ENCODE data around the gene FNIP2. TPM values are rescaled to one million over a fixed set of nuclear protein-coding genes. Genes with fewer than 3 reads are reported as not detected.

FNIP2 gene
- total RNA-seq (2022) (12.4 and 15.8 TPM in 2 replicates), Bru-seq, nascent RNA (percentile 67 among the genes with signal in this experiment), BruChase-seq, experiment 1, labeled RNA remaining after a 2-hour chase (percentile 63 among the genes with signal in this experiment), BruChase-seq, experiment 2, labeled RNA remaining after a 6-hour chase (percentile 61 among the genes with signal in this experiment)
- long read RNA-seq, full-length matches to known transcripts: 4 of 11 reads
- long read RNA-seq, partial matches to known transcripts: 3 of 11 reads
- long read RNA-seq, other reads (novel, unspliced or antisense): 4 of 11 reads

- Mint-ChIP-seq H3K36me3 (ENCODE audit: insufficient read depth, unreplicated experiment) (no peaks in the 10 kb centered on the region), H3K27me3 (ENCODE audit: insufficient read depth, unreplicated experiment) (no peaks in the 10 kb centered on the region), H3K4me3 (ENCODE audit: unreplicated experiment) (peak within 1 kb of the TSS; percentile 95), H3K27ac (ENCODE audit: unreplicated experiment) (peak within 1 kb of the TSS; percentile 73), H3K4me1 (ENCODE audit: low read depth, unreplicated experiment) (peaks cover 6% of the 10 kb centered on the region), H3K9me3 (ENCODE audit: unreplicated experiment) (no peaks in the 10 kb centered on the region)
- Histone ChIP-seq H3K27me3 (replicated peaks; ENCODE audit: control insufficient read depth, insufficient read depth, low read length) (no peaks in the 10 kb centered on the region), H3K9me3 (no peaks in the 10 kb centered on the region), H3K4me1 (peaks cover 9% of the 10 kb centered on the region), H3K4me3 (ENCODE audit: low read depth, low read length) (peak within 1 kb of the TSS; percentile 90), H3K36me3 (ENCODE audit: control insufficient read depth, insufficient read depth, low read length) (no peaks in the 10 kb centered on the region)
- CTCF ChIA-PET: interaction anchor here (0.6 kb wide), 1 partner anchor 13 kb away, joined by 4 read pairs; no protein-coding TSS in a partner anchor
- peak; percentile 68 to 85 for DNase-seq
- TF ChIP-seq, protein P1, sequence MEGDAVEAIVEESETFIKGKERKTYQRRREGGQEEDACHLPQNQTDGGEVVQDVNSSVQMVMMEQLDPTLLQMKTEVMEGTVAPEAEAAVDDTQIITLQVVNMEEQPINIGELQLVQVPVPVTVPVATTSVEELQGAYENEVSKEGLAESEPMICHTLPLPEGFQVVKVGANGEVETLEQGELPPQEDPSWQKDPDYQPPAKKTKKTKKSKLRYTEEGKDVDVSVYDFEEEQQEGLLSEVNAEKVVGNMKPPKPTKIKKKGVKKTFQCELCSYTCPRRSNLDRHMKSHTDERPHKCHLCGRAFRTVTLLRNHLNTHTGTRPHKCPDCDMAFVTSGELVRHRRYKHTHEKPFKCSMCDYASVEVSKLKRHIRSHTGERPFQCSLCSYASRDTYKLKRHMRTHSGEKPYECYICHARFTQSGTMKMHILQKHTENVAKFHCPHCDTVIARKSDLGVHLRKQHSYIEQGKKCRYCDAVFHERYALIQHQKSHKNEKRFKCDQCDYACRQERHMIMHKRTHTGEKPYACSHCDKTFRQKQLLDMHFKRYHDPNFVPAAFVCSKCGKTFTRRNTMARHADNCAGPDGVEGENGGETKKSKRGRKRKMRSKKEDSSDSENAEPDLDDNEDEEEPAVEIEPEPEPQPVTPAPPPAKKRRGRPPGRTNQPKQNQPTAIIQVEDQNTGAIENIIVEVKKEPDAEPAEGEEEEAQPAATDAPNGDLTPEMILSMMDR (IDR thresholded peaks at IDR 0.05; ENCODE audit: insufficient read depth in 1 of 2, low read depth in 1 of 2, low read length in 1 of 2, severe bottlenecking in 1 of 2, unreplicated experiment in 1 of 2): no peak
- POLR2A ChIA-PET: interaction anchor here (1.2 kb wide), 1 partner anchor 14 kb away, joined by 5 read pairs; no protein-coding TSS in a partner anchor
- BruUV-seq (replicated peaks): no TSS peak
- intact Hi-C loops (cut with micrococcal nuclease; ENCODE audit: unreplicated experiment): loop anchor here (1.0 to 5.0 kb wide), 6 partner anchors 8 to 83 kb away; partner anchors contain the start of gene PPID
These were observed at the start of gene FNIP2 for GRCh38 chr4:158768555-158769174. Gene FNIP2, plus strand, starts transcription at chr4:158769026. Its CDS starts 187 bp downstream, at chr4:158769213.

- TF ChIP-seq, protein P1 (IDR thresholded peaks at IDR 0.05; ENCODE audit: insufficient read depth in 1 of 2, low read depth in 1 of 2, low read length in 1 of 2, severe bottlenecking in 1 of 2, unreplicated experiment in 1 of 2): no peak
- intact Hi-C loops (cut with micrococcal nuclease; ENCODE audit: unreplicated experiment): loop anchor here (1.0 to 2.0 kb wide), 6 partner anchors 47 to 725 kb away; partner anchors contain the start of genes ETFDH, FNIP2 and RAPGEF2
- H3K9me3 Mint-ChIP-seq (ENCODE audit: unreplicated experiment): no peaks in the 10 kb centered on the region
- Histone ChIP-seq H3K9me3 (no peaks in the 10 kb centered on the region), H3K36me3 (ENCODE audit: control insufficient read depth, insufficient read depth, low read length) (no peaks in the 10 kb centered on the region), H3K27me3 (replicated peaks; ENCODE audit: control insufficient read depth, insufficient read depth, low read length) (no peaks in the 10 kb centered on the region), H3K4me1 (peaks cover 6% of the 10 kb centered on the region), H3K4me3 (ENCODE audit: low read depth, low read length) (peak overlapping the region; percentile 68)
- peaks cover 9% of the 10 kb centered on the region for H3K4me1 Mint-ChIP-seq (ENCODE audit: low read depth, unreplicated experiment)
- ChIA-PET CTCF (no interaction called here), POLR2A (interaction anchor here (1.0 kb wide), 1 partner anchor 124 kb away, joined by 3 read pairs; no protein-coding TSS in a partner anchor)
- peak overlapping the region; percentile 90 for H3K4me3 Mint-ChIP-seq (ENCODE audit: unreplicated experiment)
- peak overlapping the region; percentile 95 for H3K27ac Mint-ChIP-seq (ENCODE audit: unreplicated experiment)
- H3K27me3 Mint-ChIP-seq (ENCODE audit: insufficient read depth, unreplicated experiment): no peaks in the 10 kb centered on the region
- no peak for DNase-seq
- no TSS peak for BruUV-seq (replicated peaks)
- H3K36me3 Mint-ChIP-seq (ENCODE audit: insufficient read depth, unreplicated experiment): peaks cover 63% of the 10 kb centered on the region
These were observed 47.1 kb upstream of the FNIP2 start for GRCh38 chr4:158721680-158722079.

- Histone ChIP-seq H3K9me3 (no peaks in the 10 kb centered on the region), H3K27me3 (replicated peaks; ENCODE audit: control insufficient read depth, insufficient read depth, low read length) (no peaks in the 10 kb centered on the region), H3K4me3 (ENCODE audit: low read depth, low read length) (peak overlapping the region; percentile 68), H3K36me3 (ENCODE audit: control insufficient read depth, insufficient read depth, low read length) (no peaks in the 10 kb centered on the region), H3K4me1 (peaks cover 6% of the 10 kb centered on the region)
- peak overlapping the region; percentile 90 for H3K4me3 Mint-ChIP-seq (ENCODE audit: unreplicated experiment)
- TF ChIP-seq, protein P1 (IDR thresholded peaks at IDR 0.05; ENCODE audit: insufficient read depth in 1 of 2, low read depth in 1 of 2, low read length in 1 of 2, severe bottlenecking in 1 of 2, unreplicated experiment in 1 of 2): no peak
- POLR2A ChIA-PET: interaction anchor here (1.0 kb wide), 1 partner anchor 123 kb away, joined by 3 read pairs; no protein-coding TSS in a partner anchor
- H3K4me1 Mint-ChIP-seq (ENCODE audit: low read depth, unreplicated experiment): peaks cover 9% of the 10 kb centered on the region
- no TSS peak for BruUV-seq (replicated peaks)
- peak overlapping the region; percentile 95 for H3K27ac Mint-ChIP-seq (ENCODE audit: unreplicated experiment)
- peak; percentile 70 for DNase-seq
- no peaks in the 10 kb centered on the region for H3K27me3 Mint-ChIP-seq (ENCODE audit: insufficient read depth, unreplicated experiment)
- CTCF ChIA-PET: no interaction called here
- intact Hi-C loops (cut with micrococcal nuclease; ENCODE audit: unreplicated experiment): loop anchor here (1.0 to 2.0 kb wide), 6 partner anchors 46 to 724 kb away; partner anchors contain the start of genes ETFDH, FNIP2 and RAPGEF2
- no peaks in the 10 kb centered on the region for H3K9me3 Mint-ChIP-seq (ENCODE audit: unreplicated experiment)
- peaks cover 55% of the 10 kb centered on the region for H3K36me3 Mint-ChIP-seq (ENCODE audit: insufficient read depth, unreplicated experiment)
These were observed 46.4 kb upstream of the FNIP2 start for GRCh38 chr4:158722291-158722916.

Data from Caco-2 (cell line).